HUDEP-2 (cell line): Measurements from ENCODE around the gene CCZ1.
"Not testable (repeated sequence)": the region's sequence is repeated elsewhere in the genome, so short reads cannot be mapped to it uniquely, and the experiment has no call there.

Experiments used
- DNase-seq, 76 experiments: peaks; one replicate each; lab custom pipeline; 2025; ENCODE audit not compliant: unreplicated experiment in 76 of 76; lab: John Stamatoyannopoulos, UW

The CCZ1 gene

GRCh38 chr7:5904726-5905125 is 6.2 kb downstream of the CCZ1 start:
- not testable (repeated sequence) for DNase-seq

GRCh38 chr7:5908835-5909234 is 10.3 kb downstream of the CCZ1 start:
- not testable (repeated sequence) for DNase-seq

- DNase-seq, result not testable (repeated sequence)
Measured at GRCh38 chr7:5916529-5916928, 18.0 kb downstream of the CCZ1 start.

- not testable (repeated sequence) for DNase-seq
Measured at GRCh38 chr7:5924180-5924579, 25.6 kb downstream of the CCZ1 start.

GRCh38 chr7:5924630-5925029 is 26.1 kb downstream of the CCZ1 start:
- DNase-seq, result not testable (repeated sequence)

GRCh38 chr7:5926263-5926870 is 27.8 kb downstream of the CCZ1 start:
- not testable (repeated sequence) for DNase-seq

GRCh38 chr7:5930290-5930689 is 31.8 kb downstream of the CCZ1 start:
- not testable (repeated sequence) for DNase-seq

GRCh38 chr7:5931250-5931649 is 32.7 kb downstream of the CCZ1 start:
- not testable (repeated sequence) for DNase-seq

GRCh38 chr7:5931905-5932644 is 33.5 kb downstream of the CCZ1 start:
- DNase-seq, result not testable (repeated sequence)

- DNase-seq, result not testable (repeated sequence)
Measured at GRCh38 chr7:5934945-5935450, 36.5 kb downstream of the CCZ1 start.

GRCh38 chr7:5963205-5963604 is 64.7 kb downstream of the CCZ1 start:
- DNase-seq, result not testable (repeated sequence)

GRCh38 chr7:5963810-5964209 is 65.3 kb downstream of the CCZ1 start:
- not testable (repeated sequence) for DNase-seq

GRCh38 chr7:5970347-5970911 is 71.9 kb downstream of the CCZ1 start, which contains the start of gene RSPH10B:
RSPH10B (minus strand) TSS chr7:5970689; CDS start chr7:5967116, 3,573 bp downstream.
- DNase-seq, result not testable (repeated sequence)

GRCh38 chr7:5973580-5973979 is 75.0 kb downstream of the CCZ1 start:
- not testable (repeated sequence) for DNase-seq
